Liver (tissue), 9 donors: ENCODE data around the gene PFKL. TPM values are rescaled to one million over a fixed set of nuclear protein-coding genes. Genes with fewer than 3 reads are reported as not detected.

Experiments used
- DNase-seq: peaks from one replicate; pipeline ENCODE4 v3.0.0-alpha.2; 2017; ENCODE audit warnings: low spot score
- H3K27ac ChIP-seq, 2 donors: one replicate each; pipeline ENCODE4 v1.7.0; 2013; ENCODE audit warnings: inconsistent platforms in 2 of 2, low read length in 2 of 2, control low read depth in 1 of 2, low read depth in 1 of 2, mild to moderate bottlenecking in 1 of 2
- H3K27me3 ChIP-seq, 4 donors: one replicate each; pipeline versions ENCODE4 v1.6.1 to v1.7.0; 2013; ENCODE audit warnings: low read length in 3 of 4, inconsistent platforms in 1 of 4, mild to moderate bottlenecking in 1 of 4, moderate library complexity in 1 of 4; ENCODE audit not compliant: control insufficient read depth in 4 of 4, insufficient read depth in 4 of 4
- H3K36me3 ChIP-seq, 4 donors: one replicate each; pipeline versions ENCODE4 v1.6.1 to v1.7.0; 2013; ENCODE audit warnings: low read length in 3 of 4, mild to moderate bottlenecking in 3 of 4, low read depth in 1 of 4, moderate library complexity in 1 of 4; ENCODE audit not compliant: control insufficient read depth in 4 of 4, insufficient read depth in 3 of 4
- H3K4me1 ChIP-seq, 4 donors: one replicate each; pipeline versions ENCODE4 v1.6.1 to v1.7.0; 2013; ENCODE audit warnings: low read length in 3 of 4, mild to moderate bottlenecking in 3 of 4, moderate library complexity in 1 of 4; ENCODE audit not compliant: control insufficient read depth in 4 of 4, insufficient read depth in 4 of 4
- H3K4me3 ChIP-seq, 3 donors: one replicate each; pipeline versions ENCODE4 v1.6.1 to v1.7.0; 2013; ENCODE audit warnings: low read length in 3 of 3, control low read depth in 1 of 3, low read depth in 1 of 3, mild to moderate bottlenecking in 1 of 3
- H3K9ac ChIP-seq, 2 donors: one replicate each; pipeline ENCODE4 v1.7.0; 2013; ENCODE audit warnings: low read length in 2 of 2, mild to moderate bottlenecking in 2 of 2, moderate library complexity in 2 of 2, control low read depth in 1 of 2, low read depth in 1 of 2
- H3K9me3 ChIP-seq, 4 donors: one replicate each; pipeline versions ENCODE4 v1.6.1 to v1.7.0; 2013; ENCODE audit warnings: low read length in 3 of 4; ENCODE audit not compliant: control insufficient read depth in 4 of 4
- EGR1 ChIP-seq, 2 donors: IDR thresholded peaks; 2 replicates each; pipeline ENCODE4 v1.6.1; 2016 to 2018; ENCODE audit warnings: antibody characterized with exemption in 2 of 2, low read depth in 2 of 2
- FOXA1 ChIP-seq: IDR thresholded peaks from 2 replicates; pipeline ENCODE4 v1.6.1; 2016; ENCODE audit warnings: antibody characterized with exemption
- FOXA2 ChIP-seq: IDR thresholded peaks from 2 replicates; pipeline ENCODE4 v1.6.1; 2016; ENCODE audit warnings: antibody characterized with exemption
- GABPA ChIP-seq, 2 donors: IDR thresholded peaks in 1 of 2; conservative IDR thresholded peaks in 1 of 2; 2 replicates each; pipeline ENCODE4 v1.6.1; 2016; ENCODE audit warnings: antibody characterized with exemption in 2 of 2, mild to moderate bottlenecking in 1 of 2, moderate library complexity in 1 of 2
- HNF4A ChIP-seq, 2 donors: conservative IDR thresholded peaks; 2 replicates each; pipeline ENCODE4 v1.6.1; 2016; ENCODE audit warnings: antibody characterized with exemption in 2 of 2, mild to moderate bottlenecking in 2 of 2
- HNF4G ChIP-seq: IDR thresholded peaks from 2 replicates; pipeline ENCODE4 v1.6.1; 2016; ENCODE audit warnings: antibody characterized with exemption
- NR2F2 ChIP-seq: IDR thresholded peaks from 2 replicates; pipeline ENCODE4 v1.6.1; 2016; ENCODE audit warnings: antibody characterized with exemption
- RAD21 ChIP-seq, 2 donors: IDR thresholded peaks; 2 replicates each; pipeline ENCODE4 v1.6.1; 2016; ENCODE audit warnings: antibody characterized with exemption in 2 of 2, mild to moderate bottlenecking in 2 of 2
- RXRA ChIP-seq, 2 donors: IDR thresholded peaks; 2 replicates each; pipeline ENCODE4 v1.6.1; 2017 to 2018; ENCODE audit warnings: antibody characterized with exemption in 2 of 2, mild to moderate bottlenecking in 1 of 2
- TAF1 ChIP-seq: conservative IDR thresholded peaks from 2 replicates; pipeline ENCODE4 v1.6.1; 2016; ENCODE audit warnings: antibody characterized with exemption, mild to moderate bottlenecking
- YY1 ChIP-seq: IDR thresholded peaks from 2 replicates; pipeline ENCODE4 v1.6.1; 2016; ENCODE audit warnings: antibody characterized with exemption, mild to moderate bottlenecking
- WGBS: extraction: QIAGEN DNeasy Blood & Tissue Kit; methylation state at CpG from one replicate; pipeline ENCODE4 v1.1.7; 2013; 5-methylcytosine and 5-hydroxymethylcytosine counted together
- polyA plus RNA-seq, 2 donors: library from polyadenylated mRNA; stranded (reverse) in 1 of 2; unstranded in 1 of 2; fragments of 200-250 nt in 1 of 2; fragments of >200 nt in 1 of 2; fragmentation: Nextera tagmentation in 1 of 2; extraction: Ambion mirVana in 1 of 2; gene quantifications; one replicate each; pipeline versions ENCODE4 v1.2.1 to v1.2.3, GENCODE V29; 2013 to 2015
- total RNA-seq, 2 donors: library from RNA; depleted of rRNA; stranded (reverse); fragments of >200 nt; gene quantifications; one replicate each; pipeline ENCODE4 v1.2.3, GENCODE V29; 2014
- TF ChIP-seq, protein P1 (sequence below): IDR thresholded peaks from 2 replicates; pipeline ENCODE4 v1.6.1; 2016; ENCODE audit warnings: antibody characterized with exemption, mild to moderate bottlenecking
- TF ChIP-seq, protein P2 (sequence below): IDR thresholded peaks from 2 replicates; pipeline ENCODE4 v1.6.1; 2016; ENCODE audit warnings: antibody characterized with exemption
- TF ChIP-seq, protein P3 (sequence below): IDR thresholded peaks from 2 replicates; pipeline ENCODE4 v1.6.1; 2016; ENCODE audit warnings: antibody characterized with exemption
- TF ChIP-seq, protein P4 (sequence below): IDR thresholded peaks from 2 replicates; pipeline ENCODE4 v1.6.1; 2016; ENCODE audit warnings: antibody characterized with exemption
- TF ChIP-seq, protein P5 (sequence below): fragments of 150-350 bp; IDR thresholded peaks from 2 replicates; pipeline ENCODE4 v1.5.1; 2017; ENCODE audit warnings: improper control_type of control experiment, low read depth, low read length; ENCODE audit not compliant: missing input control
- donor health status: healthy.
- donor health status: healthy.
- donor health status: healthy.
- donor health status: healthy.
- donor health status: healthy.

The PFKL gene
- total and polyA plus RNA-seq, 4 donors = 48.1 to 98.4 (median 81.0) TPM

DNA sequence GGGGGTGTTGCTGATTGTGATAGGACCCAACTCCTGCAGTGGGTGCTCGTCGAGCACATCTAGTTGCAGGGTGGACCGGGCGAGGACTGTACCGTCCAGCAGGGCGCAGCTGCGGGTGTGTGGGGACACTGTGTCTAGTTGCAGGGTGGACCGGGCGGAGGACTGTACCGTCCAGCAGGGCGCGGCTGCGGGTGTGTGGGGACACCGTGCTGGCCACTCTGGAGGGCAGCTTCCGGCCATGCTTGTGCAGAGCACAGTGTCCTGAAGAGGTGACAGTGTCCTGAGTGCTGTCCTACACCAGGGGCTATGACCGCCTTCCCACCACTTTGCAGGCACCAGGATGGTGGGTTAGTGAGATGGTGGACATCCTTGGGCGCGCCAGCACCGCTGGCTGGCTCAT lies 49.0 kb downstream of the PFKL start (continued):
- TF ChIP-seq, protein P1, sequence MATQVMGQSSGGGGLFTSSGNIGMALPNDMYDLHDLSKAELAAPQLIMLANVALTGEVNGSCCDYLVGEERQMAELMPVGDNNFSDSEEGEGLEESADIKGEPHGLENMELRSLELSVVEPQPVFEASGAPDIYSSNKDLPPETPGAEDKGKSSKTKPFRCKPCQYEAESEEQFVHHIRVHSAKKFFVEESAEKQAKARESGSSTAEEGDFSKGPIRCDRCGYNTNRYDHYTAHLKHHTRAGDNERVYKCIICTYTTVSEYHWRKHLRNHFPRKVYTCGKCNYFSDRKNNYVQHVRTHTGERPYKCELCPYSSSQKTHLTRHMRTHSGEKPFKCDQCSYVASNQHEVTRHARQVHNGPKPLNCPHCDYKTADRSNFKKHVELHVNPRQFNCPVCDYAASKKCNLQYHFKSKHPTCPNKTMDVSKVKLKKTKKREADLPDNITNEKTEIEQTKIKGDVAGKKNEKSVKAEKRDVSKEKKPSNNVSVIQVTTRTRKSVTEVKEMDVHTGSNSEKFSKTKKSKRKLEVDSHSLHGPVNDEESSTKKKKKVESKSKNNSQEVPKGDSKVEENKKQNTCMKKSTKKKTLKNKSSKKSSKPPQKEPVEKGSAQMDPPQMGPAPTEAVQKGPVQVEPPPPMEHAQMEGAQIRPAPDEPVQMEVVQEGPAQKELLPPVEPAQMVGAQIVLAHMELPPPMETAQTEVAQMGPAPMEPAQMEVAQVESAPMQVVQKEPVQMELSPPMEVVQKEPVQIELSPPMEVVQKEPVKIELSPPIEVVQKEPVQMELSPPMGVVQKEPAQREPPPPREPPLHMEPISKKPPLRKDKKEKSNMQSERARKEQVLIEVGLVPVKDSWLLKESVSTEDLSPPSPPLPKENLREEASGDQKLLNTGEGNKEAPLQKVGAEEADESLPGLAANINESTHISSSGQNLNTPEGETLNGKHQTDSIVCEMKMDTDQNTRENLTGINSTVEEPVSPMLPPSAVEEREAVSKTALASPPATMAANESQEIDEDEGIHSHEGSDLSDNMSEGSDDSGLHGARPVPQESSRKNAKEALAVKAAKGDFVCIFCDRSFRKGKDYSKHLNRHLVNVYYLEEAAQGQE = no peak
- no peak for TF ChIP-seq RAD21 (IDR thresholded peaks at IDR 0.05)
- TF ChIP-seq RXRA (IDR thresholded peaks at IDR 0.05) = no peak
- no peak for TF ChIP-seq FOXA2
- TF ChIP-seq, protein P2, sequence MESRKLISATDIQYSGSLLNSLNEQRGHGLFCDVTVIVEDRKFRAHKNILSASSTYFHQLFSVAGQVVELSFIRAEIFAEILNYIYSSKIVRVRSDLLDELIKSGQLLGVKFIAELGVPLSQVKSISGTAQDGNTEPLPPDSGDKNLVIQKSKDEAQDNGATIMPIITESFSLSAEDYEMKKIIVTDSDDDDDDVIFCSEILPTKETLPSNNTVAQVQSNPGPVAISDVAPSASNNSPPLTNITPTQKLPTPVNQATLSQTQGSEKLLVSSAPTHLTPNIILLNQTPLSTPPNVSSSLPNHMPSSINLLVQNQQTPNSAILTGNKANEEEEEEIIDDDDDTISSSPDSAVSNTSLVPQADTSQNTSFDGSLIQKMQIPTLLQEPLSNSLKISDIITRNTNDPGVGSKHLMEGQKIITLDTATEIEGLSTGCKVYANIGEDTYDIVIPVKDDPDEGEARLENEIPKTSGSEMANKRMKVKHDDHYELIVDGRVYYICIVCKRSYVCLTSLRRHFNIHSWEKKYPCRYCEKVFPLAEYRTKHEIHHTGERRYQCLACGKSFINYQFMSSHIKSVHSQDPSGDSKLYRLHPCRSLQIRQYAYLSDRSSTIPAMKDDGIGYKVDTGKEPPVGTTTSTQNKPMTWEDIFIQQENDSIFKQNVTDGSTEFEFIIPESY = no peak
- TF ChIP-seq HNF4G = no peak
- TF ChIP-seq, protein P3, sequence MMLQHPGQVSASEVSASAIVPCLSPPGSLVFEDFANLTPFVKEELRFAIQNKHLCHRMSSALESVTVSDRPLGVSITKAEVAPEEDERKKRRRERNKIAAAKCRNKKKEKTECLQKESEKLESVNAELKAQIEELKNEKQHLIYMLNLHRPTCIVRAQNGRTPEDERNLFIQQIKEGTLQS = no peak
- TF ChIP-seq GABPA (IDR thresholded peaks at IDR 0.05 in 1 of 2, conservative IDR thresholded peaks at IDR 0.05 in 1 of 2) = no peak

DNA sequence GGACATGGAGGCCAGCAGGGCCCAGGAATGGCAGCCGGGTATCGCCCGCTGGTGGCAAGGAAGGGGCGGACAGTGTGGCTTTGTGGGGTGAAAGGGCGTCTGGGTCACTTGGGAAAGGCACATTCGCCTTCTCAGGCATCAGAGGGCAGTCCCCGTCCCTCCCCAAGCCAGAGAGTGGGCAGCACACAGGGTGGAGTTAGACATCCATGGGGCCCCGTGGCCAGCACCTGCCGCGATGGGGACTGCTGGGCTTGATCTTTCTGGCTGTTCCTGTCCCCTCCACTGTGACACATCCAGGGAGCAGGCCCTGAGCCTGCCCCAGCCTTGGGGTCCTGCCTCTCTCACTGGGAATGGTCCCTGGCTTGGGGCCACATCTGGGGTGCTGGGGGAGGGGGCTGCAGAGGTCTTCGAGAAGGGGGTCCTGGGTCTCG lies 49.6 kb downstream of the PFKL start:
- Histone ChIP-seq H3K9me3 (no peaks in the 10 kb centered on the region), H3K9ac (no peak overlapping the region), H3K27me3 (peaks cover 0 to 2% (median 1%) of the 10 kb centered on the region in 4 donors), H3K36me3 (no peaks in the 10 kb centered on the region), H3K4me3 (no peak overlapping the region), H3K27ac (no peak overlapping the region), H3K4me1 (peaks cover 3 to 22% (median 16%) of the 10 kb centered on the region in 4 donors)
- 79% methylated on average over 12 of the region's 12 CpGs for WGBS
- no peak for DNase-seq
- TF ChIP-seq RXRA (IDR thresholded peaks at IDR 0.05) (no peak), FOXA1 (no peak), EGR1 (IDR thresholded peaks at IDR 0.05; ENCODE audit: low read depth in 2 of 2) (no peak), TAF1 (no peak), YY1 (no peak), HNF4A (conservative IDR thresholded peaks at IDR 0.05) (no peak), HNF4G (no peak), NR2F2 (no peak)
- TF ChIP-seq, protein P4, sequence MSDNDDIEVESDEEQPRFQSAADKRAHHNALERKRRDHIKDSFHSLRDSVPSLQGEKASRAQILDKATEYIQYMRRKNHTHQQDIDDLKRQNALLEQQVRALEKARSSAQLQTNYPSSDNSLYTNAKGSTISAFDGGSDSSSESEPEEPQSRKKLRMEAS = no peak
- TF ChIP-seq, protein P3 = no peak
- TF ChIP-seq, protein P2 = no peak
- TF ChIP-seq, protein P5, sequence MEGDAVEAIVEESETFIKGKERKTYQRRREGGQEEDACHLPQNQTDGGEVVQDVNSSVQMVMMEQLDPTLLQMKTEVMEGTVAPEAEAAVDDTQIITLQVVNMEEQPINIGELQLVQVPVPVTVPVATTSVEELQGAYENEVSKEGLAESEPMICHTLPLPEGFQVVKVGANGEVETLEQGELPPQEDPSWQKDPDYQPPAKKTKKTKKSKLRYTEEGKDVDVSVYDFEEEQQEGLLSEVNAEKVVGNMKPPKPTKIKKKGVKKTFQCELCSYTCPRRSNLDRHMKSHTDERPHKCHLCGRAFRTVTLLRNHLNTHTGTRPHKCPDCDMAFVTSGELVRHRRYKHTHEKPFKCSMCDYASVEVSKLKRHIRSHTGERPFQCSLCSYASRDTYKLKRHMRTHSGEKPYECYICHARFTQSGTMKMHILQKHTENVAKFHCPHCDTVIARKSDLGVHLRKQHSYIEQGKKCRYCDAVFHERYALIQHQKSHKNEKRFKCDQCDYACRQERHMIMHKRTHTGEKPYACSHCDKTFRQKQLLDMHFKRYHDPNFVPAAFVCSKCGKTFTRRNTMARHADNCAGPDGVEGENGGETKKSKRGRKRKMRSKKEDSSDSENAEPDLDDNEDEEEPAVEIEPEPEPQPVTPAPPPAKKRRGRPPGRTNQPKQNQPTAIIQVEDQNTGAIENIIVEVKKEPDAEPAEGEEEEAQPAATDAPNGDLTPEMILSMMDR = no peak
